Heart left ventricle (tissue), 16 donors: ENCODE data around the gene PTPRD. TPM values are rescaled to one million over a fixed set of nuclear protein-coding genes. Genes with fewer than 3 reads are reported as not detected.

Experiments used
- ATAC-seq, 4 donors: fragments of 200-7000 bp; cut with Tn5 transposase; one replicate each; pipeline ENCODE4 v1.9.1; 2020 to 2022; ENCODE audit warnings: moderate library complexity in 4 of 4, mild to moderate bottlenecking in 3 of 4, moderate number of reproducible peaks in 1 of 4
- DNase-seq, 5 donors: peaks; one replicate each; pipeline ENCODE4 v3.0.0-alpha.2; 2020
- H3K27ac ChIP-seq, 12 donors: fragments of 200-600 bp; sonication (generic) in 4 of 12; one replicate each; pipeline versions ENCODE4 v1.5.0 to v1.8.0; 2016 to 2022; ENCODE audit warnings: mild to moderate bottlenecking in 2 of 12
- H3K27me3 ChIP-seq, 9 donors: fragments of 200-600 bp; sonication (generic) in 2 of 9; one replicate each; pipeline versions ENCODE4 v1.5.1 to v1.8.0; 2016 to 2022; ENCODE audit warnings: mild to moderate bottlenecking in 3 of 9
- H3K36me3 ChIP-seq, 9 donors: fragments of 200-600 bp; sonication (generic) in 2 of 9; one replicate each; pipeline versions ENCODE4 v1.5.0 to v1.8.0; 2018 to 2022; ENCODE audit warnings: mild to moderate bottlenecking in 2 of 9
- H3K4me1 ChIP-seq, 12 donors: fragments of 200-600 bp; sonication (generic) in 4 of 12; one replicate each; pipeline versions ENCODE4 v1.5.0 to v1.8.0; 2016 to 2022; ENCODE audit warnings: mild to moderate bottlenecking in 3 of 12
- H3K4me3 ChIP-seq, 12 donors: fragments of 200-600 bp; sonication (generic) in 4 of 12; one replicate each; pipeline versions ENCODE4 v1.5.0 to v1.8.0; 2017 to 2022; ENCODE audit warnings: mild to moderate bottlenecking in 9 of 12, moderate library complexity in 4 of 12
- H3K9me3 ChIP-seq, 12 donors: fragments of 200-600 bp; sonication (generic) in 4 of 12; one replicate each; pipeline versions ENCODE4 v1.5.0 to v1.8.0; 2016 to 2022; ENCODE audit warnings: mild to moderate bottlenecking in 1 of 12
- CTCF ChIP-seq, 12 donors: fragments of 200-600 bp; sonication (generic) in 4 of 12; IDR thresholded peaks; one replicate each; pipeline versions ENCODE4 v1.5.0 to v1.8.0; 2018 to 2022; ENCODE audit warnings: antibody characterized with exemption in 12 of 12, mild to moderate bottlenecking in 5 of 12
- POLR2A ChIP-seq, 2 donors: fragments of 450-650 bp; IDR thresholded peaks; one replicate each; pipeline ENCODE4 v1.6.1; 2017; ENCODE audit warnings: antibody characterized with exemption in 2 of 2, mild to moderate bottlenecking in 2 of 2, moderate library complexity in 2 of 2
- WGBS, 4 donors: extraction: QIAGEN DNeasy Blood & Tissue Kit in 2 of 4; methylation state at CpG; one replicate each; pipeline versions ENCODE4 v1.1.5 to v1.1.7; 2013 to 2018; 5-methylcytosine and 5-hydroxymethylcytosine counted together
- intact Hi-C, 10 donors: fragments of 100-400 bp; cut with DNase I; formaldehyde crosslinking; loops; one replicate each; pipeline versions ENCODE4 v1.11.1 to v1.14.2; 2022
- polyA plus RNA-seq, 2 donors: library from polyadenylated mRNA; stranded (reverse); fragments of 200-250 nt; gene quantifications; one replicate each; pipeline ENCODE4 v1.2.3, GENCODE V29; 2013
- total RNA-seq, 9 donors: library from RNA; depleted of rRNA in 2 of 9; stranded (reverse); fragments of >200 nt in 2 of 9; fragmentation: NEBNext Ultra II Directional in 3 of 9; extraction: Animal tissue kit (Norgen Biotek cat#: 25700) in 3 of 9; gene quantifications; one replicate each; pipeline versions ENCODE4 v1.1.0 to v1.2.4, GENCODE V29; 2016 to 2023
- donor health status: ischemic (EF 13 %, LVEDD 7.1; RV severe dilation, severe dysfunction).
- donor health status: healthy with polysubstance abuse.
- donor health status: DM: no; HTN: yes; CAD: no.
- donor health status: DM: no; HTN: no; CAD: no.
- donor health status: ischemic (EF 25% LVEDD 6.9; RV normal size, moderate dysfunction).
- donor health status: ischemic (EF 25% LVEDD 5.7; RV mildly dilated, moderate dysfunction).
- donor health status: healthy.
- donor health status: DM: yes; HTN: yes; CAD: no.
- donor health status: ischemic (EF 35%, LVEDD 5.7; RV mildly dilated, moderate dysfunction).
- donor health status: nonischemic (EF 11% LVEDD 7.7; RV severe dilation, severe dysfunction).
- donor health status: DM: yes; HTN: yes; CAD: no.
- donor health status: PGD.
- donor health status: ischemic (EF 29% LVEDD 5.4; RV normal size, mild dysfunction).
- donor health status: nonischemic (EF 23%, LVEDD 6.1; RV moderate dilation, normal function).

PTPRD gene
- total and polyA plus RNA-seq, 11 donors, result 1.4 to 25.3 (median 15.1) TPM

GRCh38 chr9:10586407-10586806, 26.4 kb downstream of the PTPRD start:
- Histone ChIP-seq H3K9me3 (peaks cover 0 to 17% (median 0%) of the 10 kb centered on the region in 12 donors), H3K4me1 (no peaks in the 10 kb centered on the region), H3K27me3 (no peaks in the 10 kb centered on the region), H3K4me3 (no peak overlapping the region), H3K36me3 (no peaks in the 10 kb centered on the region), H3K27ac (no peak overlapping the region)
- DNase-seq (no peak), ATAC-seq (no peak)
- no peak for TF ChIP-seq POLR2A (IDR thresholded peaks at IDR 0.05)
- TF ChIP-seq CTCF (IDR thresholded peaks at IDR 0.05), result no peak
- WGBS, 4 donors, result 85 to 88% (median 86%) methylated on average over 6 of the region's 6 CpGs
- intact Hi-C loops, result no loop called here

- DNase-seq, result no peak
- H3K27ac ChIP-seq, result no peak overlapping the region
- intact Hi-C loops, result no loop called here
- TF ChIP-seq POLR2A (IDR thresholded peaks at IDR 0.05) (no peak), CTCF (IDR thresholded peaks at IDR 0.05) (no peak)
- no peak overlapping the region for H3K4me3 ChIP-seq
- no peak for ATAC-seq
- peaks cover 0 to 6% (median 0%) of the 10 kb centered on the region in 12 donors for H3K9me3 ChIP-seq
- no peaks in the 10 kb centered on the region for H3K4me1 ChIP-seq
- H3K27me3 ChIP-seq, result no peaks in the 10 kb centered on the region
- H3K36me3 ChIP-seq, result no peaks in the 10 kb centered on the region
- WGBS, 4 donors, result 73 to 82% (median 77%) methylated on average over 5 of the region's 5 CpGs
These were observed 41.1 kb downstream of the PTPRD start for GRCh38 chr9:10571699-10572098.

- WGBS, 4 donors, result 49 to 60% (median 52%) methylated on average over 1 of the region's 1 CpG
- no peaks in the 10 kb centered on the region for H3K36me3 ChIP-seq
- DNase-seq (no peak), ATAC-seq (no peak)
- no peak for TF ChIP-seq CTCF (IDR thresholded peaks at IDR 0.05)
- no peak overlapping the region for H3K4me3 ChIP-seq
- H3K4me1 ChIP-seq, result no peaks in the 10 kb centered on the region
- intact Hi-C loops, result no loop called here
- H3K27me3 ChIP-seq, result no peaks in the 10 kb centered on the region
- no peak overlapping the region for H3K27ac ChIP-seq
- H3K9me3 ChIP-seq, result peaks cover 0 to 6% (median 0%) of the 10 kb centered on the region in 12 donors
These were observed 46.0 kb downstream of the PTPRD start for GRCh38 chr9:10566848-10567247.

- Histone ChIP-seq H3K4me1 (no peaks in the 10 kb centered on the region), H3K27me3 (no peaks in the 10 kb centered on the region), H3K27ac (no peak overlapping the region), H3K9me3 (peaks cover 0 to 8% (median 0%) of the 10 kb centered on the region in 12 donors), H3K36me3 (no peaks in the 10 kb centered on the region), H3K4me3 (no peak overlapping the region)
- TF ChIP-seq CTCF (IDR thresholded peaks at IDR 0.05) (no peak), POLR2A (IDR thresholded peaks at IDR 0.05) (no peak)
- ATAC-seq, result no peak
- no peak for DNase-seq
- WGBS, 4 donors, result 79 to 89% (median 84%) methylated on average over 1 of the region's 1 CpG
- intact Hi-C loops, result no loop called here
These were observed 50.0 kb downstream of the PTPRD start for GRCh38 chr9:10562581-10563343.
